BLaER1 (cell line): ENCODE data around the gene BARX1.

Source experiments
- H3K27ac ChIP-seq: shearing (Covaris generic); formaldehyde crosslinking; 2 replicates; pipeline ENCODE4 v1.8.1; 2022
- H3K27me3 ChIP-seq: shearing (Covaris generic); formaldehyde crosslinking; 2 replicates; pipeline ENCODE4 v1.8.1; 2022
- H3K36me3 ChIP-seq: shearing (Covaris generic); formaldehyde crosslinking; 2 replicates; pipeline ENCODE4 v1.8.1; 2022
- H3K4me1 ChIP-seq: shearing (Covaris generic); formaldehyde crosslinking; 2 replicates; pipeline ENCODE4 v1.8.1; 2022
- H3K4me2 ChIP-seq: shearing (Covaris generic); formaldehyde crosslinking; 2 replicates; pipeline ENCODE4 v1.8.1; 2022
- H3K4me3 ChIP-seq: shearing (Covaris generic); formaldehyde crosslinking; 2 replicates; pipeline ENCODE4 v1.8.1; 2022
- H3K9ac ChIP-seq: shearing (Covaris generic); formaldehyde crosslinking; 2 replicates; pipeline ENCODE4 v1.8.1; 2022
- H3K9me3 ChIP-seq: shearing (Covaris generic); formaldehyde crosslinking; 2 replicates; pipeline ENCODE4 v1.8.1; 2022
- H4K20me1 ChIP-seq: shearing (Covaris generic); formaldehyde crosslinking; 2 replicates; pipeline ENCODE4 v1.8.1; 2022
- Cebpa-rat ChIP-seq: shearing (Covaris generic); IDR thresholded peaks from 2 replicates; pipeline ENCODE4 v1.8.1; 2022

BARX1 gene

DNA sequence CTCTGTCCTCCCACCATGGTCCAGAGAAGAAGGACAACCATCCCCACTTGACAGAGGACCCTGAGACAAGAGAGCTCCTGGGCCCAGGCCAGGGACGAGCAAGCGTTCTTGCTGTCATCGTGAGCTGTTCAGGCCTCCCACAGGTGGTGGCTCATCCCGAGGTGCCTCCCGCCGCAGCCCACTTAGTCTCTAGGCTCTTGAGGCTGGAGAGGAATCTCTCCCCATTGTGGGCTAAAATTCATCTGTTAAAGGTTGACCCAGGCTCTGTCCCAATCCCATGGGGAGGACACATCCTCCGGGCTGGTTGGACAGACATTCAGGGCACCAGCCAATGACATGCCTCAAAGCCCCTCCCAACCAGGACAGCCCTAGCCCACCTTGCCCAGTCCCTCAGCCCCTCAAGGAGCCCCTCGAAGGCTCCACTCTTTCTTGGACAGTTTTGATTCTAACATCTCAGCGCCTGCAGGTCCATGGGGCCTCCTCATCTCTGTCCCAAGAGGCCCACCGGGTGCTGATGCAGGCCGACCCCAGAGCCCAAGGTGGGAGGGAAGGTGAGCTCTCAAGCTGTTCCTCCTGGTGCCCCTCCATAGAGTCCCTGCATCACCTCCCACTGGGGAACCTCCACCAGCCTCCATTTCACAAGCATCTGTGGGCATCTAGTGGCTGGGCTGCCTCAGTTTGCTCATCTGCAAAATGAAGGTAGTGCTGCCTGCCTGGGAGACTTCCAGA, 52.9 kb downstream of the BARX1 start:
- H3K27me3 ChIP-seq: no peaks in the 10 kb centered on the region
- no peak overlapping the region for H3K4me2 ChIP-seq
- H4K20me1 ChIP-seq: no peaks in the 10 kb centered on the region
- no peak overlapping the region for H3K9ac ChIP-seq
- H3K36me3 ChIP-seq: no peaks in the 10 kb centered on the region
- H3K27ac ChIP-seq: no peak overlapping the region
- H3K4me3 ChIP-seq: no peak overlapping the region
- no peak for TF ChIP-seq Cebpa-rat
- H3K9me3 ChIP-seq: no peaks in the 10 kb centered on the region
- H3K4me1 ChIP-seq: no peaks in the 10 kb centered on the region
